Caco-2 (cell line): ENCODE data around the gene CSTPP1. TPM values are rescaled to one million over a fixed set of nuclear protein-coding genes. Genes with fewer than 3 reads are reported as not detected.

Source experiments
- BruUV-seq: library from RNA; stranded (reverse); fragments of 400-500 nt; replicated peaks from 2 replicates; lab custom pipeline; 2021; lab: Mats Ljungman, UMichigan
- CTCF ChIA-PET: fragments of 300-600 bp; sonication (Branson Sonifier 250); formaldehyde crosslinking; loops from one replicate; lab custom pipeline; 2022; ENCODE audit warnings: antibody characterized with exemption; lab: Charles Lee
- POLR2A ChIA-PET: fragments of 300-600 bp; sonication (Branson Sonifier 250); formaldehyde crosslinking; loops from one replicate; lab custom pipeline; 2022; ENCODE audit warnings: antibody characterized with exemption; lab: Charles Lee
- DNase-seq, 2 experiments: peaks; one replicate each; pipeline versions ENCODE4 v3.0.0 to v3.0.0-alpha.2; 2020 to 2022
- H3K27me3 ChIP-seq: replicated peaks from 2 replicates; pipeline ENCODE4 v1.6.0; 2011; ENCODE audit warnings: low read length; ENCODE audit not compliant: control insufficient read depth, insufficient read depth
- H3K36me3 ChIP-seq: 2 replicates; pipeline ENCODE4 v1.5.1; 2011; ENCODE audit warnings: low read length; ENCODE audit not compliant: control insufficient read depth, insufficient read depth
- H3K4me1 ChIP-seq: fragments of 250-450 bp; sonication (Bioruptor Pico); 2 replicates; pipeline ENCODE4 v1.5.1; 2020; ENCODE audit warnings: mild to moderate bottlenecking
- H3K4me3 ChIP-seq: 2 replicates; pipeline ENCODE4 v1.5.1; 2011; ENCODE audit warnings: low read depth, mild to moderate bottlenecking, control low read depth, low read length
- H3K9me3 ChIP-seq: fragments of 250-450 bp; sonication (Bioruptor Pico); 2 replicates; pipeline ENCODE4 v1.5.1; 2020; ENCODE audit warnings: mild to moderate bottlenecking, moderate library complexity
- H3K27ac Mint-ChIP-seq: one replicate; pipeline ENCODE4 v1.8.0; 2022; ENCODE audit warnings: mixed read lengths; ENCODE audit not compliant: unreplicated experiment
- H3K27me3 Mint-ChIP-seq: one replicate; pipeline ENCODE4 v1.8.0; 2022; ENCODE audit warnings: mixed read lengths; ENCODE audit not compliant: insufficient read depth, unreplicated experiment
- H3K36me3 Mint-ChIP-seq: one replicate; pipeline ENCODE4 v1.8.0; 2022; ENCODE audit warnings: mild to moderate bottlenecking, mixed read lengths; ENCODE audit not compliant: insufficient read depth, unreplicated experiment
- H3K4me1 Mint-ChIP-seq: one replicate; pipeline ENCODE4 v1.8.0; 2022; ENCODE audit warnings: low read depth, mixed read lengths; ENCODE audit not compliant: unreplicated experiment
- H3K4me3 Mint-ChIP-seq: one replicate; pipeline ENCODE4 v1.8.0; 2022; ENCODE audit warnings: mild to moderate bottlenecking, moderate library complexity, mixed read lengths; ENCODE audit not compliant: unreplicated experiment
- H3K9me3 Mint-ChIP-seq: one replicate; pipeline ENCODE4 v1.8.0; 2022; ENCODE audit warnings: mixed read lengths; ENCODE audit not compliant: unreplicated experiment
- CTCF ChIP-seq, 2 experiments: fragments of 200-600 bp in 1 of 2; IDR thresholded peaks; 1 replicate in 1 of 2; 2 replicates in 1 of 2; pipeline versions ENCODE4 v1.5.1 to v1.8.0; 2011 to 2022; ENCODE audit warnings: antibody characterized with exemption in 1 of 2, control low read depth in 1 of 2, inconsistent platforms in 1 of 2, low read depth in 1 of 2, low read length in 1 of 2, mild to moderate bottlenecking in 1 of 2, moderate library complexity in 1 of 2; ENCODE audit not compliant: insufficient read depth in 1 of 2, severe bottlenecking in 1 of 2, unreplicated experiment in 1 of 2
- intact Hi-C: fragments of 100-400 bp; cut with micrococcal nuclease; formaldehyde crosslinking; loops from one replicate; pipeline ENCODE4 v1.10.0; 2022; ENCODE audit not compliant: unreplicated experiment
- total RNA-seq: library from RNA; stranded (reverse); gene quantifications from 2 replicates; pipeline ENCODE4 v1.2.3, GENCODE V29; 2022

Gene CSTPP1
- total RNA-seq, 1 experiment from 2014 or later = 22.9 TPM

GRCh38 chr11:47056261-47056915 is 119.8 kb downstream of the CSTPP1 start:
- Histone ChIP-seq H3K36me3 (peaks cover 1% of the 10 kb centered on the region; the same call in 1 of the 2 replicates), H3K4me3 (no peak overlapping the region), H3K27me3 (no peaks in the 10 kb centered on the region), H3K9me3 (no peaks in the 10 kb centered on the region), H3K4me1 (peaks cover 29% of the 10 kb centered on the region)
- intact Hi-C loops = no loop called here
- DNase-seq = no peak
- H3K9me3 Mint-ChIP-seq = peaks cover 28% of the 10 kb centered on the region
- peaks cover 6% of the 10 kb centered on the region for H3K36me3 Mint-ChIP-seq
- H3K27me3 Mint-ChIP-seq = no peaks in the 10 kb centered on the region
- CTCF ChIA-PET = interaction anchor here (1.3 kb wide), 1 partner anchor 97 kb away, joined by 7 read pairs; no protein-coding TSS in a partner anchor
- H3K4me3 Mint-ChIP-seq = peak overlapping the region; percentile 15
- no TSS peak for BruUV-seq
- TF ChIP-seq CTCF (IDR thresholded peaks at IDR 0.05; ENCODE audit: insufficient read depth in 1 of 2, low read depth in 1 of 2, low read length in 1 of 2, severe bottlenecking in 1 of 2, unreplicated experiment in 1 of 2) = no peak
- peak overlapping the region; percentile 53 for H3K27ac Mint-ChIP-seq
- POLR2A ChIA-PET = no interaction called here
- peaks cover 29% of the 10 kb centered on the region for H3K4me1 Mint-ChIP-seq

DNA sequence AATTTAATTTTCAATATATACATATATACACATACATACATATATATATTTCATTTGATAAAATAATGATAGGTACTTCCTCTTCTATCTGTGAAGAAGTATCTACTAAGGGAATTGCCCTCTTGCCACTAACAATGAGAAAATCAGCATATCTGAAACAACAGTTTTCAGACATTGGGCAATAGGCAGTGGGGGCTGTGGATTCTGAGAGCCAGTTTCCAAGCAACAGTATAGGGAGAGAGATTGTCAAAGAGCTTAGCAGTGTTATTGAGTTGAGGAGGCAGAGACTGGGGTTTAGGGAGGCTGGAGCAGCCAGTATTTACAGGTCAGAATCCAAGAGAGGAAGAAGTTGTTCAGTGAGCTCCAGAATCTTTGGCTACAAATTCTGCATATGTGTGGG is 120.8 kb downstream of the CSTPP1 start:
- peaks cover 36% of the 10 kb centered on the region for H3K4me1 Mint-ChIP-seq
- H3K9me3 Mint-ChIP-seq = peaks cover 28% of the 10 kb centered on the region
- no peak overlapping the region for H3K4me3 Mint-ChIP-seq
- TF ChIP-seq CTCF (IDR thresholded peaks at IDR 0.05; ENCODE audit: insufficient read depth in 1 of 2, low read depth in 1 of 2, low read length in 1 of 2, severe bottlenecking in 1 of 2, unreplicated experiment in 1 of 2) = no peak
- intact Hi-C loops = no loop called here
- Histone ChIP-seq H3K27me3 (no peaks in the 10 kb centered on the region), H3K4me3 (no peak overlapping the region), H3K4me1 (peaks cover 39% of the 10 kb centered on the region), H3K9me3 (no peaks in the 10 kb centered on the region), H3K36me3 (peaks cover 1% of the 10 kb centered on the region; the same call in 1 of the 2 replicates)
- no TSS peak for BruUV-seq
- H3K36me3 Mint-ChIP-seq = peaks cover 12% of the 10 kb centered on the region
- ChIA-PET CTCF (no interaction called here), POLR2A (no interaction called here)
- H3K27ac Mint-ChIP-seq = peak overlapping the region; percentile 30
- DNase-seq = no peak
- no peaks in the 10 kb centered on the region for H3K27me3 Mint-ChIP-seq

DNA sequence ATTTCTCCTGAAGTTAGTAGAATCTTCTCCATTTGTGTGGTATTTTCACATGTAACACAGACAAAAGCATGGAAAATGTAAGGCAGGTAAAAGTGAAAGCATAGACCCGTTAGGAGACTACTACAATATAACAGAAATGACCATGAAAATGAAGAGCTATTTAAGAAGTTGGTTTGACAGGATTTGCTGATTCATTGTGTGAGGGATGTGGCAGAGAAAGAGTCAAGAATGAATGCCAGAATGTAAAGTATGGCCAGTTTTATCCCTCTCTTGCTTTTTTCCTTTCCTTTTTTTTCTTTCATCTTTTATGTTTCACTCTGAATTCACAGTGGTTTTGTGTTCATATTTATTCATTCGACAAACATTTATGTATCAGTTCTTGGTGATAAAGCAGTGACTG is 124.2 kb downstream of the CSTPP1 start:
- Mint-ChIP-seq H3K9me3 (peaks cover 17% of the 10 kb centered on the region), H3K36me3 (peaks cover 12% of the 10 kb centered on the region), H3K27me3 (no peaks in the 10 kb centered on the region), H3K27ac (peak overlapping the region; percentile 66), H3K4me3 (peak overlapping the region; percentile 29), H3K4me1 (peaks cover 28% of the 10 kb centered on the region)
- intact Hi-C loops = no loop called here
- no peak for TF ChIP-seq CTCF (IDR thresholded peaks at IDR 0.05; ENCODE audit: insufficient read depth in 1 of 2, low read depth in 1 of 2, low read length in 1 of 2, severe bottlenecking in 1 of 2, unreplicated experiment in 1 of 2)
- H3K27me3 ChIP-seq = no peaks in the 10 kb centered on the region
- no peak overlapping the region for H3K4me3 ChIP-seq
- H3K4me1 ChIP-seq = peaks cover 37% of the 10 kb centered on the region
- H3K36me3 ChIP-seq = peaks cover 1% of the 10 kb centered on the region; the same call in 1 of the 2 replicates
- ChIA-PET POLR2A (interaction anchor here (0.5 kb wide), 1 partner anchor 153 kb away, joined by 3 read pairs; no protein-coding TSS in a partner anchor), CTCF (no interaction called here)
- BruUV-seq = no TSS peak
- no peaks in the 10 kb centered on the region for H3K9me3 ChIP-seq
- DNase-seq = no peak
